Breast epithelium (tissue), 3 donors: Measurements from ENCODE around the gene HSPA1B.

Experiments
- CTCF ChIP-seq, 3 donors: fragments of 450-650 bp; IDR thresholded peaks; one replicate each; pipeline ENCODE4 v1.5.1; 2016 to 2017; ENCODE audit warnings: antibody characterized with exemption in 3 of 3, mild to moderate bottlenecking in 3 of 3, moderate library complexity in 3 of 3
- POLR2A ChIP-seq: fragments of 450-650 bp; IDR thresholded peaks from one replicate; pipeline ENCODE4 v1.6.1; 2016; ENCODE audit warnings: antibody characterized with exemption, mild to moderate bottlenecking, moderate library complexity
- POLR2AphosphoS5 ChIP-seq, 3 donors: sonication (generic); formaldehyde crosslinking; IDR thresholded peaks; one replicate each; pipeline ENCODE4 v1.6.1; 2017; ENCODE audit warnings: antibody characterized with exemption in 3 of 3

GRCh38 chr6:31779908-31780307, 47.6 kb upstream of the HSPA1B start:
- TF ChIP-seq CTCF (IDR thresholded peaks at IDR 0.05) (no peak), POLR2A (no peak), POLR2AphosphoS5 (IDR thresholded peaks at IDR 0.05) (no peak)
